ENCODE data around the gene SMR3A.

The SMR3A gene

DNA sequence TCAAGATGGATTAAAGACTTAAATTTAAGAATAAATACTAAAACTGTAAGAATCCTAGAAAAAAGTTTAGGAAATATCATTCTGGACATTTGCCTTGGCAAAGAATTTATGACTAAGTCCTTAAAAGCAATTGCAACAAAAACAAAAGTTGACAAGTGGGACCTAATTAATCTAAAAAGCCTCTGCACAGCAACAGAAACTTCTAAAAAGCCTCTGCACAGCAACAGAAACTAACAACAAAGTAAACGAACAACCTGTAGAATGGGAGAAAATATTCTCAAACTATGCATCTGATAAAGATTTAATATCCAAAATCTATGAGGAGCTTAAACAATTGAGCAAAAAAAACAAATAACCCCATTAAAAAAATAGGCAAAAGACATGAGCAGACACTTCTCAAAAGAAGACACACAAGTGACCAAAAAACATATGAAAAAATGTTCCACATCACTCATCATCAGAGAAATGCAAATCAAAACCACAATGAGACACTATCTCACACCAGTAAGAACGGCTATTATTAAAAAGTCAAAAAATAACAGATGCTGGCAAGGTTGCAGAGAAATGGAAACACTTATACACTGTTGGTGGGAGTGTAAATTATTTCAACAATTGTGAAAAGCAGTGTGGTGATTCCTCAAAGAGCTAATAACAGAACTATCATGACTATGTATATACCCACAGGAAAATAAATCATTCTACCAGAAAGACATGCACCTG lies 31.7 kb downstream of the SMR3A start:
- Histone ChIP-seq H3K9ac (ENCODE audit: low read depth, low read length) (no peak overlapping the region), H2AFZ (ENCODE audit: low read depth, low read length) (no peak overlapping the region), H3K4me2 (ENCODE audit: insufficient read depth, low read length) (no peak overlapping the region), H3K36me3 (ENCODE audit: insufficient read depth, low read length) (no peaks in the 10 kb centered on the region), H3K79me2 (ENCODE audit: insufficient read depth, low read length) (no peaks in the 10 kb centered on the region), H4K20me1 (ENCODE audit: insufficient read depth, low read length) (no peaks in the 10 kb centered on the region), H3K27me3 (ENCODE audit: insufficient read depth, low read length, poor library complexity) (no peaks in the 10 kb centered on the region), H3K9me3 (ENCODE audit: insufficient read depth, low read length, severe bottlenecking) (no peaks in the 10 kb centered on the region), H3K4me1 (ENCODE audit: insufficient read depth, low read length) (no peaks in the 10 kb centered on the region), H3K4me3 (ENCODE audit: low read depth in 1 of 2, low read length in 2 of 2) (no peak overlapping the region), H3K27ac (ENCODE audit: low read length) (no peak overlapping the region)
- TF ChIP-seq CTCF (IDR thresholded peaks at IDR 0.05; ENCODE audit: borderline replicate concordance, extremely low read depth, low read length, poor library complexity, severe bottlenecking) (no peak), EZH2 (IDR thresholded peaks at IDR 0.05; ENCODE audit: borderline replicate concordance, low read depth, low read length, severe bottlenecking) (no peak)
- ATAC-seq (ENCODE audit: insufficient read depth, low read depth), result no peak
- DNase-seq, result no peak

- no peak for DNase-seq
- ATAC-seq (ENCODE audit: insufficient read depth, low read depth), result no peak
- Histone ChIP-seq H2AFZ (ENCODE audit: low read depth, low read length) (no peak within 1 kb of the TSS), H3K9ac (ENCODE audit: low read depth, low read length) (no peak within 1 kb of the TSS), H3K79me2 (ENCODE audit: insufficient read depth, low read length) (no peaks in the 10 kb centered on the region), H3K4me3 (ENCODE audit: low read depth in 1 of 2, low read length in 2 of 2) (no peak within 1 kb of the TSS), H3K4me2 (ENCODE audit: insufficient read depth, low read length) (no peak within 1 kb of the TSS), H3K36me3 (ENCODE audit: insufficient read depth, low read length) (no peaks in the 10 kb centered on the region), H3K9me3 (ENCODE audit: insufficient read depth, low read length, severe bottlenecking) (no peaks in the 10 kb centered on the region), H3K27ac (ENCODE audit: low read length) (no peak within 1 kb of the TSS), H3K27me3 (ENCODE audit: insufficient read depth, low read length, poor library complexity) (no peaks in the 10 kb centered on the region), H3K4me1 (ENCODE audit: insufficient read depth, low read length) (no peaks in the 10 kb centered on the region), H4K20me1 (ENCODE audit: insufficient read depth, low read length) (no peaks in the 10 kb centered on the region)
- no peak for TF ChIP-seq EZH2 (IDR thresholded peaks at IDR 0.05; ENCODE audit: borderline replicate concordance, low read depth, low read length, severe bottlenecking)
- TF ChIP-seq CTCF (IDR thresholded peaks at IDR 0.05; ENCODE audit: borderline replicate concordance, extremely low read depth, low read length, poor library complexity, severe bottlenecking), result no peak
These were observed 37.0 kb downstream of the SMR3A start, which contains the start of gene OPRPN for GRCh38 chr4:70397580-70397979. Gene OPRPN, plus strand, starts transcription at chr4:70397940. Its CDS starts 1,346 bp downstream, at chr4:70399286.

GRCh38 chr4:70399319-70399718 lies 38.8 kb downstream of the SMR3A start:
- no peak for DNase-seq
- Histone ChIP-seq H2AFZ (ENCODE audit: low read depth, low read length) (no peak overlapping the region), H3K9me3 (ENCODE audit: insufficient read depth, low read length, severe bottlenecking) (no peaks in the 10 kb centered on the region), H3K79me2 (ENCODE audit: insufficient read depth, low read length) (no peaks in the 10 kb centered on the region), H3K27ac (ENCODE audit: low read length) (no peak overlapping the region), H3K9ac (ENCODE audit: low read depth, low read length) (no peak overlapping the region), H3K27me3 (ENCODE audit: insufficient read depth, low read length, poor library complexity) (peaks cover under 1% of the 10 kb centered on the region), H3K4me2 (ENCODE audit: insufficient read depth, low read length) (no peak overlapping the region), H4K20me1 (ENCODE audit: insufficient read depth, low read length) (no peaks in the 10 kb centered on the region), H3K36me3 (ENCODE audit: insufficient read depth, low read length) (no peaks in the 10 kb centered on the region), H3K4me1 (ENCODE audit: insufficient read depth, low read length) (no peaks in the 10 kb centered on the region), H3K4me3 (ENCODE audit: low read depth in 1 of 2, low read length in 2 of 2) (no peak overlapping the region)
- TF ChIP-seq EZH2 (IDR thresholded peaks at IDR 0.05; ENCODE audit: borderline replicate concordance, low read depth, low read length, severe bottlenecking) (no peak), CTCF (IDR thresholded peaks at IDR 0.05; ENCODE audit: borderline replicate concordance, extremely low read depth, low read length, poor library complexity, severe bottlenecking) (no peak)
- no peak for ATAC-seq (ENCODE audit: insufficient read depth, low read depth)
